ENCODE results near the gene ZNF841.

DNA sequence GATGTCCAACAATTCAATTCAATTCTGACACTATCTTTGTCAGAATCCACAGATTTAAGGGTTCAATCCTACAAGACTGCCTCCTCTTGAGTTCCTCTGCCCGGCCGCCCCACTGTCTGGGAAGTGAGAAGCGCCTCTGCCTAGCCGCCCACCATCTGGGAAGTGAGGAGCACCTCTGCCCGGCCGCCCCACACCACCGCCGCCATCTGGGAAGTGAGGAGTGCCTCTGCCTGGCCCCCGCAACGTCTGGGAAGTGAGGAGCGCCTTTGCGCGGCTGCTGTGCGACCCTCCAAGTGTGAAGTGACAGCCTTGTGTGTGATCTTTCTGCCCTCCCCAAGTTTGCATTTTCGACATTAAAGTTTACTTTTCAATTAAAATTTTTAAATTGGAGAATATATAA, 73.4 kb downstream of the ZNF841 start:
- TF ChIP-seq, protein P1, sequence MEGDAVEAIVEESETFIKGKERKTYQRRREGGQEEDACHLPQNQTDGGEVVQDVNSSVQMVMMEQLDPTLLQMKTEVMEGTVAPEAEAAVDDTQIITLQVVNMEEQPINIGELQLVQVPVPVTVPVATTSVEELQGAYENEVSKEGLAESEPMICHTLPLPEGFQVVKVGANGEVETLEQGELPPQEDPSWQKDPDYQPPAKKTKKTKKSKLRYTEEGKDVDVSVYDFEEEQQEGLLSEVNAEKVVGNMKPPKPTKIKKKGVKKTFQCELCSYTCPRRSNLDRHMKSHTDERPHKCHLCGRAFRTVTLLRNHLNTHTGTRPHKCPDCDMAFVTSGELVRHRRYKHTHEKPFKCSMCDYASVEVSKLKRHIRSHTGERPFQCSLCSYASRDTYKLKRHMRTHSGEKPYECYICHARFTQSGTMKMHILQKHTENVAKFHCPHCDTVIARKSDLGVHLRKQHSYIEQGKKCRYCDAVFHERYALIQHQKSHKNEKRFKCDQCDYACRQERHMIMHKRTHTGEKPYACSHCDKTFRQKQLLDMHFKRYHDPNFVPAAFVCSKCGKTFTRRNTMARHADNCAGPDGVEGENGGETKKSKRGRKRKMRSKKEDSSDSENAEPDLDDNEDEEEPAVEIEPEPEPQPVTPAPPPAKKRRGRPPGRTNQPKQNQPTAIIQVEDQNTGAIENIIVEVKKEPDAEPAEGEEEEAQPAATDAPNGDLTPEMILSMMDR (CRISPR knock-in tag; IDR thresholded peaks at IDR 0.05), result no peak
- no peak for TF ChIP-seq YY1 (IDR thresholded peaks at IDR 0.05; ENCODE audit: insufficient read depth, insufficient replicate concordance, low read depth, low read length)
- TF ChIP-seq, protein P2, sequence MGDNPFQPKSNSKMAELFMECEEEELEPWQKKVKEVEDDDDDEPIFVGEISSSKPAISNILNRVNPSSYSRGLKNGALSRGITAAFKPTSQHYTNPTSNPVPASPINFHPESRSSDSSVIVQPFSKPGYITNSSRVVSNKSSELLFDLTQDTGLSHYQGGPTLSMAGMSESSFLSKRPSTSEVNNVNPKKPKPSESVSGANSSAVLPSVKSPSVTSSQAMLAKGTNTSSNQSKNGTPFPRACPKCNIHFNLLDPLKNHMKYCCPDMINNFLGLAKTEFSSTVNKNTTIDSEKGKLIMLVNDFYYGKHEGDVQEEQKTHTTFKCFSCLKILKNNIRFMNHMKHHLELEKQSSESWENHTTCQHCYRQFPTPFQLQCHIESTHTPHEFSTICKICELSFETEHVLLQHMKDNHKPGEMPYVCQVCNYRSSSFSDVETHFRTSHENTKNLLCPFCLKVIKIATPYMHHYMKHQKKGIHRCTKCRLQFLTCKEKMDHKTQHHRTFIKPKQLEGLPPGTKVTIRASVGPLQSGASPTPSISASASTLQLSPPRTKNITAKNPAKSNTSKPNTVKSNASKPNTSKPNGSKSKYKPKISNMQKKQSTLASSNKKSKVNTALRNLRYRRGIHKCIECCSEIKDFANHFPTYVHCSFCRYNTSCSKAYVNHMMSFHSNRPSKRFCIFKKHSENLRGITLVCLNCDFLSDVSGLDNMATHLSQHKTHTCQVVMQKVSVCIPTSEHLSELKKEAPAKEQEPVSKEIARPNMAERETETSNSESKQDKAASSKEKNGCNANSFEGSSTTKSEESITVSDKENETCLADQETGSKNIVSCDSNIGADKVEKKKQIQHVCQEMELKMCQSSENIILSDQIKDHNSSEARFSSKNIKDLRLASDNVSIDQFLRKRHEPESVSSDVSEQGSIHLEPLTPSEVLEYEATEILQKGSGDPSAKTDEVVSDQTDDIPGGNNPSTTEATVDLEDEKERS (CRISPR knock-in tag; IDR thresholded peaks at IDR 0.05), result no peak
- TF ChIP-seq, protein P3, sequence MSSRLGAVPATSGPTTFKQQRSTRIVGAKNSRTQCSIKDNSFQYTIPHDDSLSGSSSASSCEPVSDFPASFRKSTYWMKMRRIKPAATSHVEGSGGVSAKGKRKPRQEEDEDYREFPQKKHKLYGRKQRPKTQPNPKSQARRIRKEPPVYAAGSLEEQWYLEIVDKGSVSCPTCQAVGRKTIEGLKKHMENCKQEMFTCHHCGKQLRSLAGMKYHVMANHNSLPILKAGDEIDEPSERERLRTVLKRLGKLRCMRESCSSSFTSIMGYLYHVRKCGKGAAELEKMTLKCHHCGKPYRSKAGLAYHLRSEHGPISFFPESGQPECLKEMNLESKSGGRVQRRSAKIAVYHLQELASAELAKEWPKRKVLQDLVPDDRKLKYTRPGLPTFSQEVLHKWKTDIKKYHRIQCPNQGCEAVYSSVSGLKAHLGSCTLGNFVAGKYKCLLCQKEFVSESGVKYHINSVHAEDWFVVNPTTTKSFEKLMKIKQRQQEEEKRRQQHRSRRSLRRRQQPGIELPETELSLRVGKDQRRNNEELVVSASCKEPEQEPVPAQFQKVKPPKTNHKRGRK (CRISPR knock-in tag; IDR thresholded peaks at IDR 0.05), result no peak
- no peak for TF ChIP-seq IRX3 (CRISPR knock-in tag; IDR thresholded peaks at IDR 0.05; ENCODE audit: borderline replicate concordance, low read depth)
- no peak for TF ChIP-seq MYC (CRISPR knock-in tag; IDR thresholded peaks at IDR 0.05; ENCODE audit: borderline replicate concordance)
- TF ChIP-seq, protein P4, sequence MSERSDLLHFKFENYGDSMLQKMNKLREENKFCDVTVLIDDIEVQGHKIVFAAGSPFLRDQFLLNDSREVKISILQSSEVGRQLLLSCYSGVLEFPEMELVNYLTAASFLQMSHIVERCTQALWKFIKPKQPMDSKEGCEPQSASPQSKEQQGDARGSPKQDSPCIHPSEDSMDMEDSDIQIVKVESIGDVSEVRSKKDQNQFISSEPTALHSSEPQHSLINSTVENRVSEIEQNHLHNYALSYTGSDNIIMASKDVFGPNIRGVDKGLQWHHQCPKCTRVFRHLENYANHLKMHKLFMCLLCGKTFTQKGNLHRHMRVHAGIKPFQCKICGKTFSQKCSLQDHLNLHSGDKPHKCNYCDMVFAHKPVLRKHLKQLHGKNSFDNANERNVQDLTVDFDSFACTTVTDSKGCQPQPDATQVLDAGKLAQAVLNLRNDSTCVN (CRISPR knock-in tag; IDR thresholded peaks at IDR 0.05; ENCODE audit: borderline replicate concordance), result no peak
- TF ChIP-seq RAD21 (CRISPR knock-in tag; IDR thresholded peaks at IDR 0.05), result no peak
- TF ChIP-seq TARDBP (CRISPR knock-in tag; IDR thresholded peaks at IDR 0.05), result no peak
- no peak for TF ChIP-seq HOXA7 (CRISPR knock-in tag; IDR thresholded peaks at IDR 0.05)
- no peak for TF ChIP-seq ZBTB7A (CRISPR knock-in tag; IDR thresholded peaks at IDR 0.05)

Measured in HepG2 (cell line).